Sigmoid colon (tissue), 4 donors: Measurements from ENCODE around the gene GYS1.
"Not testable (repeated sequence)": the region's sequence is repeated elsewhere in the genome, so short reads cannot be mapped to it uniquely, and the experiment has no call there.

Experiments used
- EP300 ChIP-seq, 4 donors: sonication (generic); formaldehyde crosslinking; IDR thresholded peaks; one replicate each; pipeline ENCODE4 v1.6.1; 2017; ENCODE audit warnings: antibody characterized with exemption in 4 of 4
- POLR2A ChIP-seq, 2 donors: fragments of 450-650 bp; IDR thresholded peaks; one replicate each; pipeline ENCODE4 v1.6.1; 2016; ENCODE audit warnings: antibody characterized with exemption in 2 of 2, mild to moderate bottlenecking in 2 of 2, moderate library complexity in 2 of 2
- TF ChIP-seq, protein P1 (sequence below), 4 experiments: fragments of 450-650 bp in 3 of 4; fragments of 200-600 bp in 1 of 4; IDR thresholded peaks; one replicate each; pipeline ENCODE4 v1.5.1; 2016 to 2019; ENCODE audit warnings: antibody characterized with exemption in 4 of 4, mild to moderate bottlenecking in 3 of 4, moderate library complexity in 2 of 4

DNA sequence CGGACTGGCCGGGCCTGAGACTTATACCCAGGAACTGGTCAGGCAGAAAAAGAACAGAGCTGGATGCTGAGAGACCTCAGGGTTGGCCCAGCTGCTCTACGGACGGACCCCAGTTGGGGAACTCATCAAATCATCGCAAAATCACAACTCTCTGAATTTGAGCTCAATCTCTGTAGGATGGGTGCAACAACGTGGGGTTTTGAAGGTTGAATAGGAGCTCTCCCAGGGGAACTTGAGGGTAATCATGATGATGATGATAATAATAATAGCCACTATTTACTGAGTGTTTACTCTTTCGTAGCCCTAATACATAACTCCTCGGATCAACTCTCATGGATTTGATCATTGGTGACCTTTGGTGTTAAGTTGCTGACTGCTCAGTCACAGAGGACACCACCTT lies 37.2 kb upstream of the GYS1 start:
- TF ChIP-seq, protein P1, sequence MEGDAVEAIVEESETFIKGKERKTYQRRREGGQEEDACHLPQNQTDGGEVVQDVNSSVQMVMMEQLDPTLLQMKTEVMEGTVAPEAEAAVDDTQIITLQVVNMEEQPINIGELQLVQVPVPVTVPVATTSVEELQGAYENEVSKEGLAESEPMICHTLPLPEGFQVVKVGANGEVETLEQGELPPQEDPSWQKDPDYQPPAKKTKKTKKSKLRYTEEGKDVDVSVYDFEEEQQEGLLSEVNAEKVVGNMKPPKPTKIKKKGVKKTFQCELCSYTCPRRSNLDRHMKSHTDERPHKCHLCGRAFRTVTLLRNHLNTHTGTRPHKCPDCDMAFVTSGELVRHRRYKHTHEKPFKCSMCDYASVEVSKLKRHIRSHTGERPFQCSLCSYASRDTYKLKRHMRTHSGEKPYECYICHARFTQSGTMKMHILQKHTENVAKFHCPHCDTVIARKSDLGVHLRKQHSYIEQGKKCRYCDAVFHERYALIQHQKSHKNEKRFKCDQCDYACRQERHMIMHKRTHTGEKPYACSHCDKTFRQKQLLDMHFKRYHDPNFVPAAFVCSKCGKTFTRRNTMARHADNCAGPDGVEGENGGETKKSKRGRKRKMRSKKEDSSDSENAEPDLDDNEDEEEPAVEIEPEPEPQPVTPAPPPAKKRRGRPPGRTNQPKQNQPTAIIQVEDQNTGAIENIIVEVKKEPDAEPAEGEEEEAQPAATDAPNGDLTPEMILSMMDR (IDR thresholded peaks at IDR 0.05), result not testable (repeated sequence)
- TF ChIP-seq POLR2A, EP300 (IDR thresholded peaks at IDR 0.05): not testable (repeated sequence)
